Endothelial cell of umbilical vein (primary cell): Measurements from ENCODE around the gene PRMT2. TPM values are rescaled to one million over a fixed set of nuclear protein-coding genes. Genes with fewer than 3 reads are reported as not detected.

Source experiments
- BruUV-seq: library from RNA; stranded (reverse); fragments of 400-500 nt; replicated peaks from 2 replicates; lab custom pipeline; 2021; lab: Mats Ljungman, UMichigan
- CTCF ChIA-PET: fragments of 300-600, 350-600 bp; sonication (Branson Sonifier 250); formaldehyde crosslinking; loops from one replicate; lab custom pipeline; 2021; ENCODE audit warnings: antibody characterized with exemption, inconsistent platforms; lab: Charles Lee
- POLR2A ChIA-PET: fragments of 300-600, 350-600 bp; sonication (Branson Sonifier 250); formaldehyde crosslinking; loops from one replicate; lab custom pipeline; 2021; ENCODE audit warnings: antibody characterized with exemption, inconsistent platforms; lab: Charles Lee
- DNase-seq: peaks from one replicate; pipeline ENCODE4 v3.0.0-alpha.2; 2011; ENCODE audit warnings: low read depth, low spot score
- FAIRE-seq: peaks from 2 replicates; lab custom pipeline; 2011; peaks lifted over from hg19 to GRCh38; lab: Jason Lieb, UNC
- H2AFZ ChIP-seq: 2 replicates; pipeline ENCODE4 v1.6.0; 2012; ENCODE audit warnings: low read depth, low read length, control low read depth, inconsistent platforms
- H3K27ac ChIP-seq: 2 replicates; pipeline ENCODE4 v1.5.1; 2011; ENCODE audit warnings: low read depth, mild to moderate bottlenecking, control low read depth, low read length, moderate library complexity; ENCODE audit not compliant: insufficient read depth
- H3K27me3 ChIP-seq, 2 experiments: 2 replicates each; pipeline versions ENCODE4 v1.6.0 to v1.6.1; 2011; ENCODE audit warnings: low read length in 2 of 2, mixed read lengths in 1 of 2; ENCODE audit not compliant: control insufficient read depth in 2 of 2, insufficient read depth in 2 of 2
- H3K36me3 ChIP-seq, 2 experiments: 2 replicates in 1 of 2; 3 replicates in 1 of 2; pipeline ENCODE4 v1.5.1; 2011; ENCODE audit warnings: low read length in 2 of 2, mild to moderate bottlenecking in 1 of 2, moderate library complexity in 1 of 2; ENCODE audit not compliant: control insufficient read depth in 2 of 2, insufficient read depth in 2 of 2; ENCODE audit errors: extremely low read depth in 1 of 2
- H3K4me1 ChIP-seq: 3 replicates; pipeline ENCODE4 v1.5.1; 2011; ENCODE audit warnings: mild to moderate bottlenecking, low read length; ENCODE audit not compliant: control insufficient read depth, insufficient read depth; ENCODE audit errors: extremely low read depth
- H3K4me2 ChIP-seq: 2 replicates; pipeline ENCODE4 v1.6.1; 2011; ENCODE audit warnings: low read length, control low read depth, mixed read lengths; ENCODE audit not compliant: insufficient read depth
- H3K4me3 ChIP-seq, 3 experiments: fragments of 200-600 bp in 1 of 3; sonication (generic), shearing (Covaris generic) in 1 of 3; replicated peaks in 1 of 3; 2 replicates each; pipeline ENCODE4 v1.5.1; 2011 to 2016; ENCODE audit warnings: control low read depth in 3 of 3, low read length in 3 of 3, mild to moderate bottlenecking in 2 of 3, inconsistent platforms in 1 of 3, low read depth in 1 of 3, moderate library complexity in 1 of 3; ENCODE audit not compliant: insufficient read depth in 1 of 3
- H3K79me2 ChIP-seq: 2 replicates; pipeline ENCODE4 v1.6.0; 2012; ENCODE audit warnings: low read length, inconsistent platforms; ENCODE audit not compliant: control insufficient read depth, insufficient read depth
- H3K9ac ChIP-seq: replicated peaks from 2 replicates; pipeline ENCODE3; 2011; ENCODE audit warnings: low read length, control low read depth; ENCODE audit not compliant: insufficient read depth; ENCODE audit errors: extremely low read depth
- H3K9me1 ChIP-seq: replicated peaks from 3 replicates; pipeline ENCODE4 v1.6.0; 2011; ENCODE audit warnings: mild to moderate bottlenecking, low read length; ENCODE audit not compliant: control insufficient read depth, insufficient read depth; ENCODE audit errors: extremely low read depth
- H3K9me3 ChIP-seq: replicated peaks from 2 replicates; pipeline ENCODE4 v1.5.1; 2012; ENCODE audit warnings: low read length, inconsistent platforms; ENCODE audit not compliant: control insufficient read depth, insufficient read depth
- H4K20me1 ChIP-seq: replicated peaks from 2 replicates; pipeline ENCODE3; 2011; ENCODE audit warnings: mild to moderate bottlenecking, low read length; ENCODE audit not compliant: control insufficient read depth, insufficient read depth; ENCODE audit errors: extremely low read depth
- EZH2 ChIP-seq: IDR thresholded peaks from 2 replicates; pipeline ENCODE4 v1.6.1; 2012; ENCODE audit warnings: borderline replicate concordance, low read depth, mild to moderate bottlenecking, moderate library complexity, low read length, inconsistent platforms; ENCODE audit not compliant: severe bottlenecking
- FOS ChIP-seq: IDR thresholded peaks from 2 replicates; pipeline ENCODE4 v1.6.1; 2011; ENCODE audit warnings: mild to moderate bottlenecking, low read length, moderate library complexity, borderline replicate concordance; ENCODE audit not compliant: insufficient read depth
- GATA2 ChIP-seq: IDR thresholded peaks from 2 replicates; pipeline ENCODE4 v1.7.0; 2011; ENCODE audit warnings: low read depth, mild to moderate bottlenecking, moderate library complexity, mixed read lengths, low read length; ENCODE audit not compliant: insufficient read length, insufficient read depth
- JUN ChIP-seq: IDR thresholded peaks from 2 replicates; pipeline ENCODE4 v1.6.1; 2011; ENCODE audit warnings: borderline replicate concordance, low read depth; ENCODE audit not compliant: insufficient read length, insufficient read depth
- MYC ChIP-seq: IDR thresholded peaks from one replicate; pipeline ENCODE4 v1.6.1; 2011; ENCODE audit warnings: mild to moderate bottlenecking, low read depth, low read length
- POLR2A ChIP-seq: IDR thresholded peaks from 2 replicates; pipeline ENCODE4 v1.6.1; 2012; ENCODE audit warnings: low read depth, mild to moderate bottlenecking, control low read depth, low read length
- POLR2AphosphoS5 ChIP-seq: IDR thresholded peaks from 2 replicates; pipeline ENCODE4 v1.6.1; 2012; ENCODE audit warnings: low read depth, mild to moderate bottlenecking, control low read depth, low read length, moderate library complexity; ENCODE audit not compliant: insufficient read depth
- dilution Hi-C: fragments of 300-500 bp; cut with MboI; formaldehyde crosslinking; loops from one replicate; pipeline ENCODE4 v1.15.0; 2019; ENCODE audit warnings: low sequenced_read_pairs; ENCODE audit not compliant: extremely low pct_ligation_motif_present
- intact Hi-C: fragments of 100-400 bp; cut with micrococcal nuclease; formaldehyde crosslinking; loops from one replicate; pipeline ENCODE4 v1.10.0; 2022
- polyA plus RNA-seq, 4 experiments: library from polyadenylated mRNA; depleted of rRNA in 3 of 4; stranded (reverse) in 3 of 4; unstranded in 1 of 4; fragments of >200 nt; gene quantifications; 2 replicates each; pipeline versions ENCODE4 v1.2.1 to v1.2.3, GENCODE V29; 2011 to 2012; ENCODE audit warnings: missing spikeins in 1 of 4
- total RNA-seq: library from RNA; stranded (reverse); gene quantifications from 2 replicates; pipeline ENCODE4 v1.2.3, GENCODE V29; 2021
- TF ChIP-seq, protein P1 (sequence below), 2 donors: IDR thresholded peaks; 1 replicate in 1 of 2; 2 replicates in 1 of 2; pipeline ENCODE4 v1.5.1; 2011; ENCODE audit warnings: low read length in 2 of 2, mild to moderate bottlenecking in 2 of 2, moderate library complexity in 2 of 2, control low read depth in 1 of 2, inconsistent platforms in 1 of 2, low read depth in 1 of 2; ENCODE audit not compliant: insufficient read depth in 1 of 2; ENCODE audit errors: extremely low read depth in 1 of 2
- TF ChIP-seq, protein P2 (sequence below): IDR thresholded peaks from 2 replicates; pipeline ENCODE4 v1.6.1; 2011; ENCODE audit not compliant: insufficient read depth, insufficient read length

Gene PRMT2
- total and polyA plus RNA-seq, 2 donors (not counting 3 experiments of a cell fraction or from before 2014, with no cell fraction given), result 125 to 193 TPM

DNA sequence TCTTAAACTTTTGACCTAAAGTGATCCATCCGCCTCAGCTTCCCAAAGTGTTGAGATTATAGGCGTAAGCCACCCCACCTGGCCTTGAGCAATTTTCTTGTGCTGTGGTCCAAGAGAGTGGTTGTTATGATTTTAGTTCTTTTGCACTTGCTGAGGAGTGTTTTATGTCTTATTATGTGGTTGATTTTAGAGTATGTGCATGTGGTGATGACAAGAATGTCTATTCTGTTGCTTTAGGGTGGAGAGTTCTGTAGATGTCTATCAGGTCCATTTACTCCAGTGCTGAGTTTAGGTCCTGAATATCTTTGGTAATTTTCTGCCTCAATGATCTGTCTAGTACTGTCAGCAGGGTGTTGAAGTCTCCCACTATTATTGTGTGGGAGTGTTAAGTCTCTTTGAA is 19.4 kb upstream of the PRMT2 start:
- Histone ChIP-seq H3K27me3 (peaks cover 12 to 14% of the 10 kb centered on the region in 2 experiments), H3K9me1 (no peaks in the 10 kb centered on the region), H3K27ac (no peak overlapping the region), H3K4me1 (no peaks in the 10 kb centered on the region), H4K20me1 (no peaks in the 10 kb centered on the region), H3K9me3 (no peaks in the 10 kb centered on the region), H3K4me2 (no peak overlapping the region), H3K9ac (no peak overlapping the region), H3K4me3 (no peak overlapping the region), H3K79me2 (no peaks in the 10 kb centered on the region), H3K36me3 (no peaks in the 10 kb centered on the region), H2AFZ (no peak overlapping the region)
- POLR2A ChIA-PET, result no interaction called here
- DNase-seq, result no peak
- FAIRE-seq, result no peak
- BruUV-seq, result no TSS peak
- intact Hi-C loops (no loop called here), dilution Hi-C loops (no loop called here)
- TF ChIP-seq EZH2 (no peak), FOS (no peak), MYC (no peak), POLR2A (no peak), GATA2 (no peak), POLR2AphosphoS5 (no peak), JUN (no peak)
- TF ChIP-seq, protein P1, sequence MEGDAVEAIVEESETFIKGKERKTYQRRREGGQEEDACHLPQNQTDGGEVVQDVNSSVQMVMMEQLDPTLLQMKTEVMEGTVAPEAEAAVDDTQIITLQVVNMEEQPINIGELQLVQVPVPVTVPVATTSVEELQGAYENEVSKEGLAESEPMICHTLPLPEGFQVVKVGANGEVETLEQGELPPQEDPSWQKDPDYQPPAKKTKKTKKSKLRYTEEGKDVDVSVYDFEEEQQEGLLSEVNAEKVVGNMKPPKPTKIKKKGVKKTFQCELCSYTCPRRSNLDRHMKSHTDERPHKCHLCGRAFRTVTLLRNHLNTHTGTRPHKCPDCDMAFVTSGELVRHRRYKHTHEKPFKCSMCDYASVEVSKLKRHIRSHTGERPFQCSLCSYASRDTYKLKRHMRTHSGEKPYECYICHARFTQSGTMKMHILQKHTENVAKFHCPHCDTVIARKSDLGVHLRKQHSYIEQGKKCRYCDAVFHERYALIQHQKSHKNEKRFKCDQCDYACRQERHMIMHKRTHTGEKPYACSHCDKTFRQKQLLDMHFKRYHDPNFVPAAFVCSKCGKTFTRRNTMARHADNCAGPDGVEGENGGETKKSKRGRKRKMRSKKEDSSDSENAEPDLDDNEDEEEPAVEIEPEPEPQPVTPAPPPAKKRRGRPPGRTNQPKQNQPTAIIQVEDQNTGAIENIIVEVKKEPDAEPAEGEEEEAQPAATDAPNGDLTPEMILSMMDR (IDR thresholded peaks at IDR 0.05; ENCODE audit: extremely low read depth in 1 of 2, insufficient read depth in 1 of 2, low read depth in 1 of 2, low read length in 2 of 2), result no peak
- TF ChIP-seq, protein P2, sequence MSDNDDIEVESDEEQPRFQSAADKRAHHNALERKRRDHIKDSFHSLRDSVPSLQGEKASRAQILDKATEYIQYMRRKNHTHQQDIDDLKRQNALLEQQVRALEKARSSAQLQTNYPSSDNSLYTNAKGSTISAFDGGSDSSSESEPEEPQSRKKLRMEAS, result no peak
- CTCF ChIA-PET, result no interaction called here
